H1 (cell line): ENCODE results near the gene ADRA2B. TPM values are rescaled to one million over a fixed set of nuclear protein-coding genes. Genes with fewer than 3 reads are reported as not detected.

Source experiments
- EZH2 ChIP-seq: fragments of 200-600 bp; sonication (generic); IDR thresholded peaks from 2 replicates; pipeline ENCODE4 v1.7.1; 2012; ENCODE audit warnings: low read depth, mild to moderate bottlenecking, moderate library complexity, low read length, inconsistent platforms; ENCODE audit not compliant: severe bottlenecking
- MAX ChIP-seq: IDR thresholded peaks from 2 replicates; pipeline ENCODE4 v1.6.1; 2012; ENCODE audit warnings: inconsistent platforms
- NRF1 ChIP-seq: IDR thresholded peaks from 2 replicates; pipeline ENCODE4 v1.6.1; 2011; ENCODE audit warnings: mild to moderate bottlenecking, low read depth, low read length, improper control_type of control experiment
- PHF8 ChIP-seq: fragments of 200-600 bp; sonication (generic); conservative IDR thresholded peaks from 2 replicates; pipeline ENCODE4 v1.7.1; 2012; ENCODE audit warnings: low read depth, mild to moderate bottlenecking, inconsistent platforms, low read length, moderate library complexity
- SP4 ChIP-seq: IDR thresholded peaks from 2 replicates; pipeline ENCODE4 v1.6.1; 2012; ENCODE audit warnings: low read length, inconsistent platforms
- TAF1 ChIP-seq: IDR thresholded peaks from 2 replicates; pipeline ENCODE4 v1.6.1; 2011; ENCODE audit warnings: mild to moderate bottlenecking, low read depth, low read length
- TEAD4 ChIP-seq: IDR thresholded peaks from 2 replicates; pipeline ENCODE4 v1.6.1; 2012; ENCODE audit warnings: low read depth, low read length, inconsistent platforms, mixed read lengths
- USF2 ChIP-seq: IDR thresholded peaks from 2 replicates; pipeline ENCODE4 v1.6.1; 2011; ENCODE audit warnings: low read length, improper control_type of control experiment
- polyA plus RNA-seq, 7 experiments: library from polyadenylated mRNA; depleted of rRNA in 3 of 7; stranded (reverse) in 5 of 7; unstranded in 2 of 7; fragments of >200 nt in 5 of 7; fragments of 200-250 nt in 2 of 7; gene quantifications; 1 replicate in 5 of 7; 2 replicates in 1 of 7; 4 replicates in 1 of 7; pipeline versions ENCODE4 v1.2.1 to v1.2.3, GENCODE V29; 2011 to 2013; ENCODE audit warnings: missing spikeins in 2 of 7, mixed read lengths in 2 of 7
- total RNA-seq: library from RNA; stranded (reverse); fragmentation: NEBNext Ultra II Directional; extraction: Animal tissue kit (Norgen Biotek cat#: 25700); gene quantifications from 2 replicates; pipeline ENCODE4 v1.2.1, GENCODE V29; 2021

Gene ADRA2B
- total and polyA plus RNA-seq, 2 of the 8 experiments (the other 6 are each of a cell fraction or from before 2014, with no cell fraction given) = 5.8 to 6.5 TPM

- TF ChIP-seq USF2 = no peak
- TF ChIP-seq TAF1 = no peak
- TF ChIP-seq EZH2 = no peak
- TF ChIP-seq NRF1 = no peak
- no peak for TF ChIP-seq PHF8
- TF ChIP-seq TEAD4 = no peak
- no peak for TF ChIP-seq SP4
- no peak for TF ChIP-seq MAX
Observed at GRCh38 chr2:96082211-96083063, 33.9 kb downstream of the ADRA2B start (continued).
